ENCODE results near the gene UBALD2. TPM values are rescaled to one million over a fixed set of nuclear protein-coding genes. Genes with fewer than 3 reads are reported as not detected.

UBALD2 gene
- polyA plus RNA-seq, 1 of the 3 experiments (the other 2 are of a cell fraction): 27.0 TPM

DNA sequence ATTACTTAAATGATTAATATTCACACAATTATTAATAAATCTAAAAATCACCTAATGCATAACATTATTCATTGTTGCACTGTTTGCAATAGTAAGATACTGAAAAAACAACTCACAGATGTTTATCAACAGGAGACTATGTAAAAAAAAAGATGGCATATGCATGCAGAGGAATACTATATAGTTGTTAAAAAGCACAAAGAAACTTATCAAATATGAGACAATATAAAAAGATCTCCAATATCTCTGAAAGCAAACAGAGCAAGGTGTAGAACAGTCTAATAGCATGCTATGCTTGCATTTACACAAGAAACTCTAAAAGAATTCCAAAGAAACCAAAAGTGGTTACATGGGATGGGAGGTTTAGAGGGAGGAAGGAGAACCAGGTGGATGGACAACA, 28.5 kb upstream of the UBALD2 start:
- Histone ChIP-seq H3K4me3 (ENCODE audit: low read depth in 2 of 2, low read length in 1 of 2) (no peak overlapping the region), H3K9me3 (no peaks in the 10 kb centered on the region), H3K27me3 (ENCODE audit: insufficient read depth) (no peaks in the 10 kb centered on the region), H3F3A (replicated peaks; ENCODE audit: insufficient read depth) (peaks cover 20% of the 10 kb centered on the region), H2AFZ (ENCODE audit: low read depth) (no peak overlapping the region), H3K79me2 (ENCODE audit: insufficient read depth) (no peaks in the 10 kb centered on the region), H3K4me2 (no peak overlapping the region), H3K36me3 (replicated peaks in 1 of 2; ENCODE audit: control insufficient read depth in 1 of 2, insufficient read depth in 2 of 2, low read length in 1 of 2) (no peaks in the 10 kb centered on the region), H3K9ac (no peak overlapping the region), H4K20me1 (ENCODE audit: insufficient read depth) (no peaks in the 10 kb centered on the region), H3K27ac (ENCODE audit: low read depth in 2 of 2, low read length in 1 of 2) (no peak overlapping the region), H3K4me1 (ENCODE audit: control insufficient read depth in 1 of 2, insufficient read depth in 2 of 2, low read depth in 1 of 2, low read length in 1 of 2) (peaks cover 0 to 15% of the 10 kb centered on the region in 2 experiments; a peak in 1 of 4 replicates), H3K9me2 (no peaks in the 10 kb centered on the region)
- ChIA-PET POLR2A (no interaction called here), CTCF (interaction anchor here (0.6 to 2.1 kb wide), 5 partner anchors 36 to 217 kb away, joined by 3 to 12 read pairs (median 3); partner anchors contain the start of gene UBE2O)
- DNase-seq: no peak
- TF ChIP-seq GATA2 (CRISPR knock-in tag; IDR thresholded peaks at IDR 0.05): no peak

DNA sequence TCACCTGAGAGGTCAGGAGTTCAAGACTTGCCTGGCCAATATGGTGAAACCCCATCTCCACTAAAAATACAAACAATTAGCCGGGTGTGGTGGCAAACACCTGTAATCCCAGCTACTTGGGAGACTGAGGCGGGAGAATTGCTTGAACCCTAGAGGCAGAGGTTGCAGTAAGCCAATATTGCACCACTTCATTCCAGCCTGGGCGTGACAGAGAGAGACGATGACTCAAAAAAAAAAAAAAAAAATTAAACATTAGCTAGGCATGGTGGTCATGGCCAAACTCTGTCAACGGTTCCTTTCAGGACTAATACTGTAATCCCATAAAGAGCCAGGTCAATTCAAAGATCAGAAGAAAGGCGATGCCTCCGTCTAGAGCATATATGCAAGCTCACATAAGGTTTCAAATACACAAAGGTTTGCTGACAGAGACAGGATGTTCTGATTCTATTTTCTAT, 27.3 kb upstream of the UBALD2 start:
- Histone ChIP-seq H3K4me2 (no peak overlapping the region), H2AFZ (ENCODE audit: low read depth) (no peak overlapping the region), H3K79me2 (ENCODE audit: insufficient read depth) (no peaks in the 10 kb centered on the region), H3K27me3 (ENCODE audit: insufficient read depth) (no peaks in the 10 kb centered on the region), H3K27ac (ENCODE audit: low read depth in 2 of 2, low read length in 1 of 2) (no peak overlapping the region), H3F3A (replicated peaks; ENCODE audit: insufficient read depth) (peaks cover 20% of the 10 kb centered on the region), H3K4me1 (ENCODE audit: control insufficient read depth in 1 of 2, insufficient read depth in 2 of 2, low read depth in 1 of 2, low read length in 1 of 2) (peaks cover 0 to 15% of the 10 kb centered on the region in 2 experiments; a peak in 1 of 4 replicates), H4K20me1 (ENCODE audit: insufficient read depth) (no peaks in the 10 kb centered on the region), H3K9me2 (no peaks in the 10 kb centered on the region), H3K36me3 (replicated peaks in 1 of 2; ENCODE audit: control insufficient read depth in 1 of 2, insufficient read depth in 2 of 2, low read length in 1 of 2) (no peaks in the 10 kb centered on the region), H3K9ac (no peak overlapping the region), H3K4me3 (ENCODE audit: low read depth in 2 of 2, low read length in 1 of 2) (no peak overlapping the region), H3K9me3 (no peaks in the 10 kb centered on the region)
- WGBS (ENCODE audit: low lambda C conversion rate): 85% methylated on average over 7 of the region's 7 CpGs
- ChIA-PET POLR2A (no interaction called here), CTCF (interaction anchor here (0.9 to 3.0 kb wide), 8 partner anchors 9 to 224 kb away, joined by 3 to 15 read pairs (median 4); no protein-coding TSS in a partner anchor)
- DNase-seq: no peak
- TF ChIP-seq TAF1 (IDR thresholded peaks at IDR 0.05; ENCODE audit: borderline replicate concordance, low read depth, low read length) (no peak), GABPA (IDR thresholded peaks at IDR 0.05; ENCODE audit: low read depth) (no peak), MAX (IDR thresholded peaks at IDR 0.05; ENCODE audit: low read depth) (no peak), CHD2 (IDR thresholded peaks at IDR 0.05; ENCODE audit: low read length, partially characterized antibody) (no peak), RAD21 (IDR thresholded peaks at IDR 0.05; ENCODE audit: low read length) (no peak), RXRA (IDR thresholded peaks at IDR 0.05; ENCODE audit: borderline replicate concordance, low read depth) (no peak), YY1 (IDR thresholded peaks at IDR 0.05; ENCODE audit: low read depth) (no peak), REST (IDR thresholded peaks at IDR 0.05; ENCODE audit: low read depth, low read length) (no peak), POLR2AphosphoS5 (IDR thresholded peaks at IDR 0.05; ENCODE audit: low read depth, low read length) (no peak), JUND (IDR thresholded peaks at IDR 0.05) (no peak), NFIC (IDR thresholded peaks at IDR 0.05; ENCODE audit: borderline replicate concordance) (no peak), ELF1 (IDR thresholded peaks at IDR 0.05) (no peak), FOSL2 (IDR thresholded peaks at IDR 0.05; ENCODE audit: borderline replicate concordance, low read depth) (no peak), EP300 (IDR thresholded peaks at IDR 0.05; ENCODE audit: borderline replicate concordance in 1 of 2, low read depth in 1 of 2, low read length in 1 of 2) (no peak), CTCF (IDR thresholded peaks at IDR 0.05) (no peak)
